Measurements from ENCODE around the gene FLT4. TPM values are rescaled to one million over a fixed set of nuclear protein-coding genes. Genes with fewer than 3 reads are reported as not detected.

Gene FLT4
- under 0.01 TPM in 2 replicates for total RNA-seq

GRCh38 chr5:180649297-180650039, at the start of gene FLT4:
Gene FLT4, minus strand, starts transcription at chr5:180649600. Its CDS starts 55 bp downstream, at chr5:180649545.

GRCh38 chr5:180591311-180591887, 58.0 kb downstream of the FLT4 start, which contains the start of gene SCGB3A1:
Gene SCGB3A1, minus strand, starts transcription at chr5:180591499. Its CDS starts 37 bp downstream, at chr5:180591462.

Other genes starting within 250 kb of the FLT4 start
- gene CNOT6, start 155.2 kb downstream of the FLT4 start, total RNA-seq, result 7.9 and 10.4 TPM in 2 replicates
- gene SCGB3A1, start 58.1 kb downstream of the FLT4 start, total RNA-seq, result not detected in 2 replicates
- not detected in 2 replicates for gene OR2Y1, start 90.5 kb upstream of the FLT4 start, total RNA-seq
- gene MGAT1, start 153.2 kb upstream of the FLT4 start, total RNA-seq, result 174 and 290 TPM in 2 replicates
- gene ZFP62, start 211.7 kb upstream of the FLT4 start, total RNA-seq, result 14.9 and 23.9 TPM in 2 replicates
- not detected in 2 replicates for gene BTNL8, start 249.6 kb upstream of the FLT4 start, total RNA-seq

All from placental epithelial cell (primary cell).